Heart left ventricle (tissue), 16 donors: ENCODE measurements around the gene STXBP5. TPM values are rescaled to one million over a fixed set of nuclear protein-coding genes. Genes with fewer than 3 reads are reported as not detected.

ENCODE experiments used
- ATAC-seq, 4 donors: fragments of 200-7000 bp; cut with Tn5 transposase; one replicate each; pipeline ENCODE4 v1.9.1; 2020 to 2022; ENCODE audit warnings: moderate library complexity in 4 of 4, mild to moderate bottlenecking in 3 of 4, moderate number of reproducible peaks in 1 of 4
- DNase-seq, 5 donors: peaks; one replicate each; pipeline ENCODE4 v3.0.0-alpha.2; 2020
- H3K27ac ChIP-seq, 12 donors: fragments of 200-600 bp; sonication (generic) in 4 of 12; one replicate each; pipeline versions ENCODE4 v1.5.0 to v1.8.0; 2016 to 2022; ENCODE audit warnings: mild to moderate bottlenecking in 2 of 12
- H3K27me3 ChIP-seq, 9 donors: fragments of 200-600 bp; sonication (generic) in 2 of 9; one replicate each; pipeline versions ENCODE4 v1.5.1 to v1.8.0; 2016 to 2022; ENCODE audit warnings: mild to moderate bottlenecking in 3 of 9
- H3K36me3 ChIP-seq, 9 donors: fragments of 200-600 bp; sonication (generic) in 2 of 9; one replicate each; pipeline versions ENCODE4 v1.5.0 to v1.8.0; 2018 to 2022; ENCODE audit warnings: mild to moderate bottlenecking in 2 of 9
- H3K4me1 ChIP-seq, 12 donors: fragments of 200-600 bp; sonication (generic) in 4 of 12; one replicate each; pipeline versions ENCODE4 v1.5.0 to v1.8.0; 2016 to 2022; ENCODE audit warnings: mild to moderate bottlenecking in 3 of 12
- H3K4me3 ChIP-seq, 12 donors: fragments of 200-600 bp; sonication (generic) in 4 of 12; one replicate each; pipeline versions ENCODE4 v1.5.0 to v1.8.0; 2017 to 2022; ENCODE audit warnings: mild to moderate bottlenecking in 9 of 12, moderate library complexity in 4 of 12
- H3K9me3 ChIP-seq, 12 donors: fragments of 200-600 bp; sonication (generic) in 4 of 12; one replicate each; pipeline versions ENCODE4 v1.5.0 to v1.8.0; 2016 to 2022; ENCODE audit warnings: mild to moderate bottlenecking in 1 of 12
- POLR2A ChIP-seq, 2 donors: fragments of 450-650 bp; IDR thresholded peaks; one replicate each; pipeline ENCODE4 v1.6.1; 2017; ENCODE audit warnings: antibody characterized with exemption in 2 of 2, mild to moderate bottlenecking in 2 of 2, moderate library complexity in 2 of 2
- WGBS, 4 donors: extraction: QIAGEN DNeasy Blood & Tissue Kit in 2 of 4; methylation state at CpG; one replicate each; pipeline versions ENCODE4 v1.1.5 to v1.1.7; 2013 to 2018; 5-methylcytosine and 5-hydroxymethylcytosine counted together
- intact Hi-C, 10 donors: fragments of 100-400 bp; cut with DNase I; formaldehyde crosslinking; loops; one replicate each; pipeline versions ENCODE4 v1.11.1 to v1.14.2; 2022
- polyA plus RNA-seq, 2 donors: library from polyadenylated mRNA; stranded (reverse); fragments of 200-250 nt; gene quantifications; one replicate each; pipeline ENCODE4 v1.2.3, GENCODE V29; 2013
- total RNA-seq, 9 donors: library from RNA; depleted of rRNA in 2 of 9; stranded (reverse); fragments of >200 nt in 2 of 9; fragmentation: NEBNext Ultra II Directional in 3 of 9; extraction: Animal tissue kit (Norgen Biotek cat#: 25700) in 3 of 9; gene quantifications; one replicate each; pipeline versions ENCODE4 v1.1.0 to v1.2.4, GENCODE V29; 2016 to 2023
- TF ChIP-seq, protein P1 (sequence below), 12 donors: fragments of 200-600 bp; sonication (generic) in 4 of 12; IDR thresholded peaks; one replicate each; pipeline versions ENCODE4 v1.5.0 to v1.8.0; 2018 to 2022; ENCODE audit warnings: antibody characterized with exemption in 12 of 12, mild to moderate bottlenecking in 5 of 12
- donor health status: ischemic (EF 13 %, LVEDD 7.1; RV severe dilation, severe dysfunction).
- donor health status: healthy with polysubstance abuse.
- donor health status: DM: no; HTN: yes; CAD: no.
- donor health status: DM: no; HTN: no; CAD: no.
- donor health status: ischemic (EF 25% LVEDD 6.9; RV normal size, moderate dysfunction).
- donor health status: ischemic (EF 25% LVEDD 5.7; RV mildly dilated, moderate dysfunction).
- donor health status: healthy.
- donor health status: DM: yes; HTN: yes; CAD: no.
- donor health status: ischemic (EF 35%, LVEDD 5.7; RV mildly dilated, moderate dysfunction).
- donor health status: nonischemic (EF 11% LVEDD 7.7; RV severe dilation, severe dysfunction).
- donor health status: DM: yes; HTN: yes; CAD: no.
- donor health status: PGD.
- donor health status: ischemic (EF 29% LVEDD 5.4; RV normal size, mild dysfunction).
- donor health status: nonischemic (EF 23%, LVEDD 6.1; RV moderate dilation, normal function).

STXBP5 gene
- total and polyA plus RNA-seq, 11 donors = 5.7 to 20.0 (median 14.1) TPM

DNA sequence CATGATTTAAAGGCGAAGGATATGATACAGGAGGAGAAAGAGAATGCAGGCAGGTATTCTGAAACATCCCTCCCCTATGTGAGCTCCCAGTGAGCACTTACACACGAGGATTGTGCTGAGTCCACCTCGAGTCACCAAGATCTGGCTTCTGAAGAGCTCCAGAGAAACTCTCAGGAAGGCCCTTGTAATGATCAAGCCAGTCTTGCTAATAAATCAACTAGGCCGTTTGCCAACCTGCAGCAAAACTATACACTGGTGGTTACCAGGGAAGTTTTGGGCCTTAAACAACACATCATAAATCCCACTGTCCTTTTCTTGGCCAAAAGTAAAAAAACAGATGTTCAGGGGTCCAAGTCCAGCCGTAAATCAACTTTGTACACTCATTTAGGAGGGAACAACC is 79.2 kb downstream of the STXBP5 start:
- Histone ChIP-seq H3K36me3 (peaks cover 0 to 27% (median 8%) of the 10 kb centered on the region in 9 donors), H3K27ac (no peak overlapping the region), H3K4me3 (no peak overlapping the region), H3K4me1 (peaks cover 0 to 38% (median 0%) of the 10 kb centered on the region in 12 donors), H3K27me3 (no peaks in the 10 kb centered on the region), H3K9me3 (no peaks in the 10 kb centered on the region)
- intact Hi-C loops = loop anchor here in 3 of 10 donors (5.0 to 10.0 kb wide), 4 partner anchors 79 to 426 kb away; partner anchors contain the start of gene STXBP5 (in 1 of the 3)
- 79 to 81% (median 80%) methylated on average over 5 of the region's 5 CpGs for WGBS, 4 donors
- ATAC-seq = no peak
- DNase-seq = no peak
- TF ChIP-seq POLR2A (IDR thresholded peaks at IDR 0.05) = no peak
- TF ChIP-seq, protein P1, sequence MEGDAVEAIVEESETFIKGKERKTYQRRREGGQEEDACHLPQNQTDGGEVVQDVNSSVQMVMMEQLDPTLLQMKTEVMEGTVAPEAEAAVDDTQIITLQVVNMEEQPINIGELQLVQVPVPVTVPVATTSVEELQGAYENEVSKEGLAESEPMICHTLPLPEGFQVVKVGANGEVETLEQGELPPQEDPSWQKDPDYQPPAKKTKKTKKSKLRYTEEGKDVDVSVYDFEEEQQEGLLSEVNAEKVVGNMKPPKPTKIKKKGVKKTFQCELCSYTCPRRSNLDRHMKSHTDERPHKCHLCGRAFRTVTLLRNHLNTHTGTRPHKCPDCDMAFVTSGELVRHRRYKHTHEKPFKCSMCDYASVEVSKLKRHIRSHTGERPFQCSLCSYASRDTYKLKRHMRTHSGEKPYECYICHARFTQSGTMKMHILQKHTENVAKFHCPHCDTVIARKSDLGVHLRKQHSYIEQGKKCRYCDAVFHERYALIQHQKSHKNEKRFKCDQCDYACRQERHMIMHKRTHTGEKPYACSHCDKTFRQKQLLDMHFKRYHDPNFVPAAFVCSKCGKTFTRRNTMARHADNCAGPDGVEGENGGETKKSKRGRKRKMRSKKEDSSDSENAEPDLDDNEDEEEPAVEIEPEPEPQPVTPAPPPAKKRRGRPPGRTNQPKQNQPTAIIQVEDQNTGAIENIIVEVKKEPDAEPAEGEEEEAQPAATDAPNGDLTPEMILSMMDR (IDR thresholded peaks at IDR 0.05) = no peak

GRCh38 chr6:147285087-147285855 is 81.1 kb downstream of the STXBP5 start:
- H3K4me1 ChIP-seq = peaks cover 0 to 24% (median 0%) of the 10 kb centered on the region in 12 donors
- DNase-seq = no peak
- H3K27me3 ChIP-seq = no peaks in the 10 kb centered on the region
- peak in 1 of 4 donors; percentile 65 for ATAC-seq
- 24 to 35% (median 30%) methylated on average over 3 of the region's 3 CpGs for WGBS, 4 donors
- no peak overlapping the region for H3K4me3 ChIP-seq
- H3K9me3 ChIP-seq = no peaks in the 10 kb centered on the region
- H3K27ac ChIP-seq = peak overlapping the region in 1 of 12 donors; percentile 9
- intact Hi-C loops = loop anchor here in 9 of 10 donors (1.0 to 10.0 kb wide), 5 partner anchors 80 to 428 kb away; partner anchors contain the start of gene STXBP5 (in 1 of the 9)
- TF ChIP-seq, protein P1 (IDR thresholded peaks at IDR 0.05) = peak; percentile 40 to 71 (median 56)
- TF ChIP-seq POLR2A (IDR thresholded peaks at IDR 0.05) = no peak
- H3K36me3 ChIP-seq = peaks cover 0 to 10% (median 3%) of the 10 kb centered on the region in 9 donors

- peaks cover 0 to 24% (median 0%) of the 10 kb centered on the region in 12 donors for H3K4me1 ChIP-seq
- no peaks in the 10 kb centered on the region for H3K27me3 ChIP-seq
- H3K9me3 ChIP-seq = no peaks in the 10 kb centered on the region
- intact Hi-C loops = loop anchor here in 2 of 10 donors (2.0 to 10.0 kb wide), 3 partner anchors 83 to 431 kb away; partner anchors contain the start of gene STXBP5 (in 1 of the 2)
- DNase-seq (no peak), ATAC-seq (peak in 1 of 4 donors; percentile 55)
- 55 to 68% (median 57%) methylated on average over 3 of the region's 3 CpGs for WGBS, 4 donors
- no peak overlapping the region for H3K27ac ChIP-seq
- TF ChIP-seq, protein P1 (IDR thresholded peaks at IDR 0.05) = no peak
- TF ChIP-seq POLR2A (IDR thresholded peaks at IDR 0.05) = no peak
- H3K4me3 ChIP-seq = no peak overlapping the region
- peaks cover 0 to 14% (median 0%) of the 10 kb centered on the region in 9 donors for H3K36me3 ChIP-seq
Measured at GRCh38 chr6:147287869-147288271, 83.7 kb downstream of the STXBP5 start.

DNA sequence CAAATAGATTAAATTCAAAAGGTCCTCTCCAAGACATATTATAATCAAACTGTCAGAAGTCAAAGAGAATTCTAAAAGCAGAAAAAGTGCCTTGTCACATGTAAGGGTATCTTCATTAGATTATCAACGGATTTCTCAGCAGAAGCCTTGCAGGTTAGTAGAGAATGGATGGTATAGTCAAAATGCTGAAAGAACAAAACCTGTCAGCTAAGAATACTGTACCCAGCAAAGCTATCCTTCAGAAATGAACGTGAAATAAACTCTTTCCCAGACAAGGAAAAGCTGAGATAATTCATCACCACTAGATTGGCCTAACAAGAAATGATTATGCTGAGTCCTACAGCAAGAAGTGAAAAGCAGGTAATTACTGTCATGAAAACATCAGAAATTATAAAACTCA is 92.9 kb downstream of the STXBP5 start:
- TF ChIP-seq, protein P1 (IDR thresholded peaks at IDR 0.05) = no peak
- no peak for TF ChIP-seq POLR2A (IDR thresholded peaks at IDR 0.05)
- intact Hi-C loops = no loop called here
- no peak for ATAC-seq
- H3K4me1 ChIP-seq = peaks cover 0 to 4% (median 0%) of the 10 kb centered on the region in 12 donors
- H3K27me3 ChIP-seq = no peaks in the 10 kb centered on the region
- H3K9me3 ChIP-seq = peaks cover 0 to 40% (median 4%) of the 10 kb centered on the region in 12 donors
- 94 to 99% (median 96%) methylated on average over 2 of the region's 2 CpGs for WGBS, 4 donors
- H3K36me3 ChIP-seq = peaks cover 0 to 37% (median 3%) of the 10 kb centered on the region in 9 donors
- DNase-seq = no peak
- H3K4me3 ChIP-seq = no peak overlapping the region
- no peak overlapping the region for H3K27ac ChIP-seq
